Right atrium auricular region (tissue), 2 donors: Measurements from ENCODE around the gene MCRS1. TPM values are rescaled to one million over a fixed set of nuclear protein-coding genes. Genes with fewer than 3 reads are reported as not detected.

ENCODE experiments used
- DNase-seq: peaks from one replicate; pipeline ENCODE4 v3.0.0-alpha.2; 2019; ENCODE audit warnings: low spot score
- H3K27ac ChIP-seq, 2 donors: fragments of 200-600 bp; sonication (generic); 1 replicate in 1 of 2; 2 replicates in 1 of 2; pipeline ENCODE4 v1.5.1; 2016 to 2019
- H3K27me3 ChIP-seq, 2 donors: fragments of 200-600 bp; sonication (generic); one replicate each; pipeline versions ENCODE4 v1.5.1 to v1.6.0; 2017 to 2019
- H3K36me3 ChIP-seq: fragments of 200-600 bp; sonication (generic); one replicate; pipeline ENCODE4 v1.5.1; 2016
- H3K4me1 ChIP-seq, 2 donors: fragments of 200-600 bp; sonication (generic); one replicate each; pipeline versions ENCODE4 v1.5.1 to v1.6.0; 2017 to 2019
- H3K4me3 ChIP-seq, 2 donors: fragments of 200-600 bp; sonication (generic); 1 replicate in 1 of 2; 2 replicates in 1 of 2; pipeline ENCODE4 v1.5.1; 2017 to 2019; ENCODE audit warnings: mild to moderate bottlenecking in 1 of 2, moderate library complexity in 1 of 2
- H3K9me3 ChIP-seq, 2 donors: fragments of 200-600 bp; sonication (generic); one replicate each; pipeline ENCODE4 v1.5.1; 2019
- CTCF ChIP-seq, 2 donors: fragments of 200-600 bp; sonication (generic); IDR thresholded peaks; one replicate each; pipeline ENCODE4 v1.5.1; 2019; ENCODE audit warnings: antibody characterized with exemption in 2 of 2
- total RNA-seq, 2 donors: library from RNA; depleted of rRNA; stranded (reverse); fragments of >200 nt; gene quantifications; one replicate each; pipeline ENCODE4 v1.1.0, GENCODE V29; 2016

MCRS1 gene
- total RNA-seq, 2 donors from 2014 or later: 81.8 to 82.8 TPM

DNA sequence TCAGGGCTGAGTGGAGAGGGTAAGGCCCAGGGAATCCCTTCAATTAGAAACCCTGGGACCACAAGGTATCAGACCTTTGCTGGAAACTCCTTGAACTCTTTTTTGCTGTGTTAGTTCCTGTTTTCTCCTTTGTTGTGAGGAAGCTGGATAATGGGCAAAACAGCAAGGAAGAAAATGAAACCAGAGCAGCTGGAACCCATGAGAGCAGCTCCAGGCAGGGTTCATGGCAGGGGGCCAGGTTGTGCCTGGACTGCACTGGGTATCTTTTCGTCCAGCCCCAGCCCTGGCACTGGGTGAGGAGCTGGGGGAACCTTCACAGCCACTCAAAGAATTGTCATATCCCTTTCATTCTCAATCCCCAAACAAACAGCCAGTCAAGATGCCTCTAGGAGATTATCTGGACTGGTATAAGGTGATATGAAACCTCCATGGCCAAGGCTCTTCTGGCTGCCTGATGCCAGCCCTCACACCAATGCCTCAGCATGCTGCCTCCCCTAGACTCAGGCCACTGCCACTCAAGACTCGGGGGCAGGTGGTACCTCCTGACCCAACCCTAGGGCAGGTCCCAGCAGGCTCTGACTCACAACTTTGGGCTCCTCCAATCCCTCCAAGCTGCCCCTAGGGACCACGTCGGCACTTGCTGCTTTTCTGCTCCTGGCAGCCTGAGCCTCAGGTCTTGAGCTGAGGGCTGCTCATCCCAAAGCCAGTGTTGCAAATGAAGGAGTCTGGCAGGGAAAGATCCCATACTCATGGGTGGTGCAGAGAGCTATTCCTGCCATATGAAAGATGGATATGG, 21.0 kb upstream of the MCRS1 start:
- no peak overlapping the region for H3K4me3 ChIP-seq
- H3K9me3 ChIP-seq: no peaks in the 10 kb centered on the region
- H3K27ac ChIP-seq: no peak overlapping the region
- peaks cover 0 to 13% of the 10 kb centered on the region in 2 donors for H3K4me1 ChIP-seq
- H3K36me3 ChIP-seq: peaks cover 7% of the 10 kb centered on the region
- TF ChIP-seq CTCF (IDR thresholded peaks at IDR 0.05): no peak
- no peak for DNase-seq
- no peaks in the 10 kb centered on the region for H3K27me3 ChIP-seq

GRCh38 chr12:49588281-49588680, 20.3 kb upstream of the MCRS1 start:
- Histone ChIP-seq H3K27ac (no peak overlapping the region), H3K36me3 (peaks cover 7% of the 10 kb centered on the region)
- no peak for TF ChIP-seq CTCF (IDR thresholded peaks at IDR 0.05)

DNA sequence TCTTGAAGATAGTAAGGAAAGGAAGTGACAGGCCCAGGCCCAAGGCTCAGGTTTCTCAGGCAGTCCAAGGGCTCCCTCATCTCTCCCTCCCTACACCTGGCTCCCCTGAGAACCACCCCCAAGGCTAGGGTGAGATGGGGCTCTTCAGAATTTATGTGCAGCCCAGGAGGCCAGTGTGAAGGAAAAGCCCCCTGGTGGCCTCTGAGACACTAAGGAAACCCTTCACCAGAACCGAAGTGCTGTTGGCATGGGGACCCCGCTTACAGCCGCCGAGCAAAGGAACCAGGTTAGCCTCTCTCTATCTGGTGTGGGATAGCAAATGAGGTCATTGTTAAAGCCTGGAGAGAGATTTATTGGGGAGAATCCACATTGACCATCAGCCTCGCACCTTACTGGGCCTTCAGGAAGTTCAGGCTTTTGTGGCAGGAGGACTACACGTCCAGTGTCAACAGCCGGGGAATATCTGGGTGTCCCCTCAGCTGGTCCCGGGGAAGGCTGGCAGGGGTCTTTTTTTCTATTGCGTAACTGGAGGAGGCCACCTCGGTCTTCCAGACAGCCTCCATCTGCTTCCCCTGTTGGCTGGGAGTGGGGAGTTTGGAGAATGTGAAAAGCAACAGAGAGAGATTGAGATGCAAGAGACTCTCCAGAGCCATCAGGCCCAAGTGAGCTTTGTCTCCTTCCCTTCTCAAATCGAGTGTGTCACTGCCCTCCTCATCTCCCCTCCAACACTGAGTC, 19.4 kb upstream of the MCRS1 start:
- TF ChIP-seq CTCF (IDR thresholded peaks at IDR 0.05): no peak
- Histone ChIP-seq H3K4me1 (peaks cover 0 to 29% of the 10 kb centered on the region in 2 donors), H3K4me3 (no peak overlapping the region), H3K9me3 (no peaks in the 10 kb centered on the region), H3K27ac (no peak overlapping the region), H3K27me3 (no peaks in the 10 kb centered on the region), H3K36me3 (peaks cover 7% of the 10 kb centered on the region)
- no peak for DNase-seq

More at GRCh38 chr12:49588281-49588680, 20.3 kb upstream of the MCRS1 start:
- Histone ChIP-seq H3K27me3 (no peaks in the 10 kb centered on the region), H3K4me1 (peaks cover 0 to 19% of the 10 kb centered on the region in 2 donors), H3K4me3 (no peak overlapping the region), H3K9me3 (no peaks in the 10 kb centered on the region)
- DNase-seq: no peak

- TF ChIP-seq CTCF (IDR thresholded peaks at IDR 0.05): no peak
- Histone ChIP-seq H3K36me3 (peaks cover 7% of the 10 kb centered on the region), H3K4me3 (no peak overlapping the region), H3K9me3 (no peaks in the 10 kb centered on the region), H3K4me1 (peaks cover 0 to 36% of the 10 kb centered on the region in 2 donors), H3K27me3 (no peaks in the 10 kb centered on the region), H3K27ac (no peak overlapping the region)
- DNase-seq: no peak
These were observed 17.8 kb upstream of the MCRS1 start for GRCh38 chr12:49585477-49586459.

DNA sequence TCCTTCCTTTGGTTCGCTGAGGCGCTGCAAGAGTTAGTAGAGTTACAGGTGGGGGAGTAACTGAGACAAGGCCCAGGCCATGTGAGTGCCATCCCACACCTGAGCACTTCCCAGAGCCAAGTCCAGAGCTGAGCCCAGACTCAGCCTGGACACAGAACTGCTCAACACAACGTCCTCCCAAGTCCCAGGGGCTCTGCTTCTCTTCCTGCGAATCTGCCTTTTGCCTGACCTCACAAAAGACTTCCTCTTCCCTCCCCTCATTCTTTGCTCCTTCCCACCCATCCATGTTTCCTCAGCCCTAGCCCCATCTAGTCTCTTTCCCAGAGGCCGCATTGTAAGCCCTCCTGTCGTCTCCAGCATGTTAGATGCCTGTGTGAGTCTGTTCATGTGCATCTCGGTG, 16.6 kb upstream of the MCRS1 start:
- TF ChIP-seq CTCF (IDR thresholded peaks at IDR 0.05): no peak
- Histone ChIP-seq H3K9me3 (no peaks in the 10 kb centered on the region), H3K4me3 (no peak overlapping the region), H3K27me3 (no peaks in the 10 kb centered on the region), H3K36me3 (peaks cover 7% of the 10 kb centered on the region), H3K4me1 (peaks cover 0 to 44% of the 10 kb centered on the region in 2 donors), H3K27ac (no peak overlapping the region)
- DNase-seq: no peak
